HCT116 (cell line): ENCODE measurements around the gene FBXL17. TPM values are rescaled to one million over a fixed set of nuclear protein-coding genes. Genes with fewer than 3 reads are reported as not detected.

Experiments
- ATAC-seq: fragments of 200-7000 bp; cut with Tn5 transposase; 2 replicates; pipeline ENCODE4 v1.9.1; 2020; ENCODE audit warnings: mild to moderate bottlenecking, moderate library complexity
- BruUV-seq: library from RNA; stranded (reverse); fragments of 400-500 nt; replicated peaks from 2 replicates; lab custom pipeline; 2021; lab: Mats Ljungman, UMichigan
- CTCF ChIA-PET: fragments of 300-600 bp; sonication (Branson Sonifier 250); formaldehyde crosslinking; loops from one replicate; lab custom pipeline; 2021; ENCODE audit warnings: antibody characterized with exemption; lab: Charles Lee
- POLR2A ChIA-PET: fragments of 300-600, 350-600 bp; sonication (Branson Sonifier 250); formaldehyde crosslinking; loops from one replicate; lab custom pipeline; 2021; ENCODE audit warnings: antibody characterized with exemption; lab: Charles Lee
- RAD21 ChIA-PET, 2 experiments: fragments of 300-600 bp; sonication (Branson Sonifier 250); formaldehyde crosslinking; loops; one replicate each; lab custom pipeline; 2023; ENCODE audit warnings: low total read pairs in 2 of 2; ENCODE audit not compliant: uncharacterized antibody in 2 of 2, unreplicated experiment in 2 of 2, low non-redundant PET in 1 of 2; lab: Charles Lee
- DNase-seq: peaks from one replicate; pipeline ENCODE4 v3.0.0-alpha.2; 2010; ENCODE audit warnings: low read depth, low spot score
- H2AFZ ChIP-seq: fragments of 200-600 bp; shearing (Covaris generic), sonication (generic); 2 replicates; pipeline ENCODE4 v1.6.1; 2017; ENCODE audit warnings: low read depth, mixed run types, mixed read lengths, antibody characterized with exemption, low read length; ENCODE audit not compliant: poor library complexity, severe bottlenecking
- H3K27ac ChIP-seq: 2 replicates; pipeline ENCODE4 v1.5.1; 2012; ENCODE audit warnings: low read depth, low read length
- H3K27me3 ChIP-seq: fragments of 200-600 bp; sonication (generic); 2 replicates; pipeline ENCODE4 v1.6.1; 2016; ENCODE audit warnings: mixed run types, low read length, mixed read lengths; ENCODE audit not compliant: insufficient read depth
- H3K36me3 ChIP-seq, 2 experiments: fragments of 200-500 bp in 1 of 2; fragments of 200-600 bp in 1 of 2; sonication (Bioruptor generic) in 1 of 2; sonication (generic) in 1 of 2; 2 replicates each; pipeline versions ENCODE4 v1.5.1 to v1.6.1; 2014 to 2016; ENCODE audit warnings: low read length in 2 of 2, inconsistent platforms in 1 of 2, mixed read lengths in 1 of 2, mixed run types in 1 of 2; ENCODE audit not compliant: insufficient read depth in 2 of 2, control insufficient read depth in 1 of 2
- H3K4me1 ChIP-seq, 2 experiments: fragments of 200-600 bp in 1 of 2; sonication (generic) in 1 of 2; 2 replicates each; pipeline versions ENCODE4 v1.5.1 to v1.6.1; 2012 to 2017; ENCODE audit warnings: low read length in 2 of 2, inconsistent platforms in 1 of 2, mild to moderate bottlenecking in 1 of 2, mixed read lengths in 1 of 2, mixed run types in 1 of 2, moderate library complexity in 1 of 2; ENCODE audit not compliant: insufficient read depth in 2 of 2, control insufficient read depth in 1 of 2
- H3K4me2 ChIP-seq: fragments of 200-600 bp; sonication (generic); 2 replicates; pipeline ENCODE4 v1.6.1; 2017; ENCODE audit warnings: mixed run types, low read length, mixed read lengths
- H3K4me3 ChIP-seq, 2 experiments: fragments of 200-600 bp in 1 of 2; sonication (generic) in 1 of 2; replicated peaks in 1 of 2; 2 replicates each; pipeline ENCODE4 v1.5.1; 2011 to 2016; ENCODE audit warnings: low read length in 2 of 2, control low read depth in 1 of 2, low read depth in 1 of 2, mild to moderate bottlenecking in 1 of 2, mixed read lengths in 1 of 2, mixed run types in 1 of 2
- H3K79me2 ChIP-seq: fragments of 200-600 bp; sonication (generic); 2 replicates; pipeline ENCODE4 v1.6.1; 2017; ENCODE audit warnings: mild to moderate bottlenecking, mixed run types, low read length, moderate library complexity, mixed read lengths; ENCODE audit not compliant: insufficient read depth
- H3K9ac ChIP-seq: fragments of 200-600 bp; sonication (generic); 2 replicates; pipeline ENCODE4 v1.6.1; 2016; ENCODE audit warnings: low read length, mixed read lengths
- H3K9me2 ChIP-seq: fragments of 200-600 bp; sonication (generic), shearing (Covaris generic); 2 replicates; pipeline ENCODE4 v1.6.1; 2017; ENCODE audit warnings: mixed run types, mild to moderate bottlenecking, moderate library complexity; ENCODE audit not compliant: insufficient read depth
- H3K9me3 ChIP-seq, 2 experiments: fragments of 200-500 bp in 1 of 2; fragments of 200-600 bp in 1 of 2; sonication (Bioruptor generic) in 1 of 2; sonication (generic) in 1 of 2; 2 replicates each; pipeline ENCODE4 v1.6.1; 2014 to 2017; ENCODE audit warnings: low read length in 2 of 2, mixed read lengths in 2 of 2, inconsistent platforms in 1 of 2, low read depth in 1 of 2, mild to moderate bottlenecking in 1 of 2, mixed run types in 1 of 2, moderate library complexity in 1 of 2; ENCODE audit not compliant: control insufficient read depth in 1 of 2, insufficient read depth in 1 of 2
- H4K20me1 ChIP-seq: fragments of 200-600 bp; sonication (generic), shearing (Covaris generic); 2 replicates; pipeline ENCODE4 v1.6.1; 2017; ENCODE audit warnings: mixed run types, mild to moderate bottlenecking, moderate library complexity; ENCODE audit not compliant: insufficient read depth
- CBX3 ChIP-seq: IDR thresholded peaks from 2 replicates; pipeline ENCODE4 v1.6.1; 2012; ENCODE audit warnings: low read depth
- CEBPB ChIP-seq: IDR thresholded peaks from 2 replicates; pipeline ENCODE4 v1.6.1; 2012; ENCODE audit warnings: low read depth
- EGR1 ChIP-seq: IDR thresholded peaks from 2 replicates; pipeline ENCODE4 v1.6.1; 2012; ENCODE audit warnings: low read depth
- ELF1 ChIP-seq: IDR thresholded peaks from 2 replicates; pipeline ENCODE4 v1.6.1; 2012; ENCODE audit warnings: low read depth, borderline replicate concordance
- EZH2phosphoT487 ChIP-seq: fragments of 200-600 bp; IDR thresholded peaks from 2 replicates; pipeline ENCODE4 v1.6.1; 2018; ENCODE audit warnings: antibody characterized with exemption, borderline replicate concordance
- FOSL1 ChIP-seq: IDR thresholded peaks from 2 replicates; pipeline ENCODE4 v1.6.1; 2012; ENCODE audit warnings: low read depth
- POLR2AphosphoS5 ChIP-seq: IDR thresholded peaks from 2 replicates; pipeline ENCODE4 v1.6.1; 2011; ENCODE audit warnings: mild to moderate bottlenecking, low read depth, low read length, moderate library complexity
- RAD21 ChIP-seq: IDR thresholded peaks from 2 replicates; pipeline ENCODE4 v1.6.1; 2012; ENCODE audit warnings: low read depth, mild to moderate bottlenecking
- SIN3A ChIP-seq: IDR thresholded peaks from 2 replicates; pipeline ENCODE4 v1.6.1; 2012; ENCODE audit warnings: low read depth
- SP1 ChIP-seq: IDR thresholded peaks from 2 replicates; pipeline ENCODE4 v1.6.1; 2012; ENCODE audit warnings: low read depth
- TCF7L2 ChIP-seq: IDR thresholded peaks from 2 replicates; pipeline ENCODE4 v1.7.0; 2011; ENCODE audit warnings: borderline replicate concordance, inconsistent platforms; ENCODE audit not compliant: insufficient read depth, insufficient read length; ENCODE audit errors: extremely low read depth
- YY1 ChIP-seq: IDR thresholded peaks from 2 replicates; pipeline ENCODE4 v1.6.1; 2011; ENCODE audit warnings: low read length, low read depth, moderate library complexity, mild to moderate bottlenecking; ENCODE audit not compliant: insufficient replicate concordance; ENCODE audit errors: extremely low read depth
- ZBTB33 ChIP-seq: IDR thresholded peaks from 2 replicates; pipeline ENCODE4 v1.6.1; 2011; ENCODE audit warnings: mild to moderate bottlenecking, low read length, moderate library complexity; ENCODE audit not compliant: insufficient replicate concordance; ENCODE audit errors: extremely low read depth
- ZFX ChIP-seq: fragments of 450-650 bp; IDR thresholded peaks from 2 replicates; pipeline ENCODE4 v1.6.1; 2017
- ZNF274 ChIP-seq: fragments of 200-500 bp; sonication (Bioruptor generic); IDR thresholded peaks from 2 replicates; pipeline ENCODE4 v1.6.1; 2014; ENCODE audit warnings: mild to moderate bottlenecking, low read depth, low read length, inconsistent platforms
- intact Hi-C: fragments of 100-400 bp; cut with micrococcal nuclease; formaldehyde crosslinking; loops from 2 replicates; pipeline ENCODE4 v1.10.0; 2022
- total RNA-seq: library from RNA; stranded (reverse); gene quantifications from one replicate; pipeline ENCODE4 v1.2.1, GENCODE V29; 2021; ENCODE audit not compliant: unreplicated experiment
- TF ChIP-seq, protein P1 (sequence below): IDR thresholded peaks from 2 replicates; pipeline ENCODE4 v1.6.1; 2012
- TF ChIP-seq, protein P2 (sequence below): IDR thresholded peaks from 2 replicates; pipeline ENCODE4 v1.6.1; 2012; ENCODE audit warnings: low read depth
- TF ChIP-seq, protein P3 (sequence below), 3 experiments: fragments of 200-600 bp in 1 of 3; sonication (generic) in 1 of 3; IDR thresholded peaks in 2 of 3; conservative IDR thresholded peaks in 1 of 3; 2 replicates each; pipeline ENCODE4 v1.5.1; 2012 to 2017; ENCODE audit warnings: low read depth in 2 of 3, low read length in 2 of 3, antibody characterized with exemption in 1 of 3, borderline replicate concordance in 1 of 3, control low read depth in 1 of 3, mild to moderate bottlenecking in 1 of 3, mixed read lengths in 1 of 3, mixed run types in 1 of 3, moderate library complexity in 1 of 3; ENCODE audit not compliant: insufficient read depth in 1 of 3
- TF ChIP-seq, protein P4 (sequence below): IDR thresholded peaks from 2 replicates; pipeline ENCODE4 v1.6.1; 2012

FBXL17 gene
- total RNA-seq, 1 experiment from 2014 or later, result 9.4 TPM

- POLR2A ChIA-PET, result no interaction called here
- DNase-seq, result no peak
- Histone ChIP-seq H4K20me1 (no peaks in the 10 kb centered on the region), H3K4me2 (no peak overlapping the region), H3K4me3 (no peak overlapping the region), H3K79me2 (no peaks in the 10 kb centered on the region), H3K9me2 (no peaks in the 10 kb centered on the region), H3K9ac (no peak overlapping the region), H3K27ac (no peak overlapping the region), H2AFZ (no peak overlapping the region), H3K36me3 (no peaks in the 10 kb centered on the region), H3K9me3 (no peaks in the 10 kb centered on the region), H3K27me3 (no peaks in the 10 kb centered on the region), H3K4me1 (no peaks in the 10 kb centered on the region)
- intact Hi-C loops, result no loop called here
- CTCF ChIA-PET, result no interaction called here
- RAD21 ChIA-PET, result no interaction called here
- TF ChIP-seq SIN3A (no peak), SP1 (no peak), EZH2phosphoT487 (no peak), RAD21 (no peak), ZBTB33 (no peak), CBX3 (no peak), ZFX (no peak), CEBPB (no peak), POLR2AphosphoS5 (no peak), YY1 (no peak), EGR1 (no peak), ELF1 (no peak), ZNF274 (no peak), TCF7L2 (no peak), FOSL1 (no peak)
- TF ChIP-seq, protein P1, sequence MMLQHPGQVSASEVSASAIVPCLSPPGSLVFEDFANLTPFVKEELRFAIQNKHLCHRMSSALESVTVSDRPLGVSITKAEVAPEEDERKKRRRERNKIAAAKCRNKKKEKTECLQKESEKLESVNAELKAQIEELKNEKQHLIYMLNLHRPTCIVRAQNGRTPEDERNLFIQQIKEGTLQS, result no peak
- TF ChIP-seq, protein P2, sequence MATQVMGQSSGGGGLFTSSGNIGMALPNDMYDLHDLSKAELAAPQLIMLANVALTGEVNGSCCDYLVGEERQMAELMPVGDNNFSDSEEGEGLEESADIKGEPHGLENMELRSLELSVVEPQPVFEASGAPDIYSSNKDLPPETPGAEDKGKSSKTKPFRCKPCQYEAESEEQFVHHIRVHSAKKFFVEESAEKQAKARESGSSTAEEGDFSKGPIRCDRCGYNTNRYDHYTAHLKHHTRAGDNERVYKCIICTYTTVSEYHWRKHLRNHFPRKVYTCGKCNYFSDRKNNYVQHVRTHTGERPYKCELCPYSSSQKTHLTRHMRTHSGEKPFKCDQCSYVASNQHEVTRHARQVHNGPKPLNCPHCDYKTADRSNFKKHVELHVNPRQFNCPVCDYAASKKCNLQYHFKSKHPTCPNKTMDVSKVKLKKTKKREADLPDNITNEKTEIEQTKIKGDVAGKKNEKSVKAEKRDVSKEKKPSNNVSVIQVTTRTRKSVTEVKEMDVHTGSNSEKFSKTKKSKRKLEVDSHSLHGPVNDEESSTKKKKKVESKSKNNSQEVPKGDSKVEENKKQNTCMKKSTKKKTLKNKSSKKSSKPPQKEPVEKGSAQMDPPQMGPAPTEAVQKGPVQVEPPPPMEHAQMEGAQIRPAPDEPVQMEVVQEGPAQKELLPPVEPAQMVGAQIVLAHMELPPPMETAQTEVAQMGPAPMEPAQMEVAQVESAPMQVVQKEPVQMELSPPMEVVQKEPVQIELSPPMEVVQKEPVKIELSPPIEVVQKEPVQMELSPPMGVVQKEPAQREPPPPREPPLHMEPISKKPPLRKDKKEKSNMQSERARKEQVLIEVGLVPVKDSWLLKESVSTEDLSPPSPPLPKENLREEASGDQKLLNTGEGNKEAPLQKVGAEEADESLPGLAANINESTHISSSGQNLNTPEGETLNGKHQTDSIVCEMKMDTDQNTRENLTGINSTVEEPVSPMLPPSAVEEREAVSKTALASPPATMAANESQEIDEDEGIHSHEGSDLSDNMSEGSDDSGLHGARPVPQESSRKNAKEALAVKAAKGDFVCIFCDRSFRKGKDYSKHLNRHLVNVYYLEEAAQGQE, result no peak
- TF ChIP-seq, protein P3, sequence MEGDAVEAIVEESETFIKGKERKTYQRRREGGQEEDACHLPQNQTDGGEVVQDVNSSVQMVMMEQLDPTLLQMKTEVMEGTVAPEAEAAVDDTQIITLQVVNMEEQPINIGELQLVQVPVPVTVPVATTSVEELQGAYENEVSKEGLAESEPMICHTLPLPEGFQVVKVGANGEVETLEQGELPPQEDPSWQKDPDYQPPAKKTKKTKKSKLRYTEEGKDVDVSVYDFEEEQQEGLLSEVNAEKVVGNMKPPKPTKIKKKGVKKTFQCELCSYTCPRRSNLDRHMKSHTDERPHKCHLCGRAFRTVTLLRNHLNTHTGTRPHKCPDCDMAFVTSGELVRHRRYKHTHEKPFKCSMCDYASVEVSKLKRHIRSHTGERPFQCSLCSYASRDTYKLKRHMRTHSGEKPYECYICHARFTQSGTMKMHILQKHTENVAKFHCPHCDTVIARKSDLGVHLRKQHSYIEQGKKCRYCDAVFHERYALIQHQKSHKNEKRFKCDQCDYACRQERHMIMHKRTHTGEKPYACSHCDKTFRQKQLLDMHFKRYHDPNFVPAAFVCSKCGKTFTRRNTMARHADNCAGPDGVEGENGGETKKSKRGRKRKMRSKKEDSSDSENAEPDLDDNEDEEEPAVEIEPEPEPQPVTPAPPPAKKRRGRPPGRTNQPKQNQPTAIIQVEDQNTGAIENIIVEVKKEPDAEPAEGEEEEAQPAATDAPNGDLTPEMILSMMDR (IDR thresholded peaks at IDR 0.05 in 2 of 3, conservative IDR thresholded peaks at IDR 0.05 in 1 of 3; ENCODE audit: borderline replicate concordance in 1 of 3, insufficient read depth in 1 of 3, low read depth in 2 of 3, low read length in 2 of 3), result no peak
- TF ChIP-seq, protein P4, sequence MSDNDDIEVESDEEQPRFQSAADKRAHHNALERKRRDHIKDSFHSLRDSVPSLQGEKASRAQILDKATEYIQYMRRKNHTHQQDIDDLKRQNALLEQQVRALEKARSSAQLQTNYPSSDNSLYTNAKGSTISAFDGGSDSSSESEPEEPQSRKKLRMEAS, result no peak
- no peak for ATAC-seq
- no TSS peak for BruUV-seq
Measured at GRCh38 chr5:108064302-108064701, 317.6 kb downstream of the FBXL17 start.
